ENCODE measurements around the gene SETBP1.

SETBP1 gene

GRCh38 chr18:44937960-44938719 lies 257.5 kb downstream of the SETBP1 start:
- H2BK5ac ChIP-seq (ENCODE audit: low read length): peak overlapping the region; percentile 29
- no peak overlapping the region for H3K18ac ChIP-seq (ENCODE audit: low read length)
- no peaks in the 10 kb centered on the region for H3K79me2 ChIP-seq (ENCODE audit: control insufficient read depth, insufficient read depth, low read length)
- peak overlapping the region; percentile 41 for H4K5ac ChIP-seq (ENCODE audit: low read length)
- peak overlapping the region; percentile 39 for H3K27ac ChIP-seq (ENCODE audit: low read depth, low read length)
- H3K79me1 ChIP-seq (ENCODE audit: low read length): no peaks in the 10 kb centered on the region
- DNase-seq: peak; percentile 74
- H3K36me3 ChIP-seq (ENCODE audit: control insufficient read depth, insufficient read depth, low read length): no peaks in the 10 kb centered on the region
- no peak overlapping the region for H3K4ac ChIP-seq (ENCODE audit: low read depth, low read length)
- no peak overlapping the region for H2BK120ac ChIP-seq (ENCODE audit: low read depth, low read length)
- H3K27me3 ChIP-seq (ENCODE audit: insufficient read depth, low read length, poor library complexity): no peaks in the 10 kb centered on the region
- H2BK15ac ChIP-seq (replicated peaks; ENCODE audit: low read depth): no peak overlapping the region
- peaks cover 3% of the 10 kb centered on the region for H3K4me1 ChIP-seq (ENCODE audit: control insufficient read depth, low read depth, low read length)
- no peak overlapping the region for H3K23ac ChIP-seq (ENCODE audit: low read length)
- H3K4me2 ChIP-seq (ENCODE audit: low read length): no peak overlapping the region
- H2AK5ac ChIP-seq (ENCODE audit: low read length): no peak overlapping the region
- WGBS (ENCODE audit: extremely low coverage, insufficient coverage, low lambda C conversion rate): no CpG with 5 or more reads among the region's 12 CpGs
- H3K56ac ChIP-seq (ENCODE audit: low read length): peak overlapping the region; percentile 42
- no peak overlapping the region for H3K4me3 ChIP-seq (ENCODE audit: low read length)
- H3K9ac ChIP-seq (ENCODE audit: low read length): no peak overlapping the region
- H4K8ac ChIP-seq (ENCODE audit: low read depth, low read length): no peak overlapping the region

GRCh38 chr18:44938720-44939665 lies 258.3 kb downstream of the SETBP1 start:
- H3K79me1 ChIP-seq (ENCODE audit: low read length): no peaks in the 10 kb centered on the region
- H3K4me3 ChIP-seq (ENCODE audit: low read length): no peak overlapping the region
- peak overlapping the region; percentile 42 for H3K4ac ChIP-seq (ENCODE audit: low read depth, low read length)
- peak overlapping the region; percentile 61 for H2BK5ac ChIP-seq (ENCODE audit: low read length)
- no peaks in the 10 kb centered on the region for H3K79me2 ChIP-seq (ENCODE audit: control insufficient read depth, insufficient read depth, low read length)
- peak overlapping the region; percentile 28 for H3K56ac ChIP-seq (ENCODE audit: low read length)
- H3K4me2 ChIP-seq (ENCODE audit: low read length): no peak overlapping the region
- H4K5ac ChIP-seq (ENCODE audit: low read length): peak overlapping the region; percentile 41
- H3K27me3 ChIP-seq (ENCODE audit: insufficient read depth, low read length, poor library complexity): no peaks in the 10 kb centered on the region
- H2BK15ac ChIP-seq (replicated peaks; ENCODE audit: low read depth): peak overlapping the region; percentile 39
- H3K18ac ChIP-seq (ENCODE audit: low read length): no peak overlapping the region
- peaks cover 3% of the 10 kb centered on the region for H3K4me1 ChIP-seq (ENCODE audit: control insufficient read depth, low read depth, low read length)
- peak overlapping the region; percentile 54 for H3K27ac ChIP-seq (ENCODE audit: low read depth, low read length)
- no peak overlapping the region for H3K23ac ChIP-seq (ENCODE audit: low read length)
- H3K36me3 ChIP-seq (ENCODE audit: control insufficient read depth, insufficient read depth, low read length): no peaks in the 10 kb centered on the region
- no peak overlapping the region for H3K9ac ChIP-seq (ENCODE audit: low read length)
- H4K8ac ChIP-seq (ENCODE audit: low read depth, low read length): no peak overlapping the region
- H2AK5ac ChIP-seq (ENCODE audit: low read length): peak overlapping the region; percentile 6
- DNase-seq: peak; percentile 92
- no CpG with 5 or more reads among the region's 5 CpGs for WGBS (ENCODE audit: extremely low coverage, insufficient coverage, low lambda C conversion rate)
- peak overlapping the region; percentile 85 for H2BK120ac ChIP-seq (ENCODE audit: low read depth, low read length)

GRCh38 chr18:44941516-44941915 lies 260.8 kb downstream of the SETBP1 start:
- Histone ChIP-seq H2AK5ac (ENCODE audit: low read length) (no peak overlapping the region), H2BK120ac (ENCODE audit: low read depth, low read length) (no peak overlapping the region), H3K36me3 (ENCODE audit: control insufficient read depth, insufficient read depth, low read length) (no peaks in the 10 kb centered on the region), H4K8ac (ENCODE audit: low read depth, low read length) (no peak overlapping the region), H3K79me2 (ENCODE audit: control insufficient read depth, insufficient read depth, low read length) (no peaks in the 10 kb centered on the region), H3K4me3 (ENCODE audit: low read length) (no peak overlapping the region), H3K9ac (ENCODE audit: low read length) (no peak overlapping the region), H3K4ac (ENCODE audit: low read depth, low read length) (no peak overlapping the region), H3K79me1 (ENCODE audit: low read length) (no peaks in the 10 kb centered on the region), H3K56ac (ENCODE audit: low read length) (no peak overlapping the region), H2BK5ac (ENCODE audit: low read length) (no peak overlapping the region), H3K4me2 (ENCODE audit: low read length) (no peak overlapping the region), H2BK15ac (replicated peaks; ENCODE audit: low read depth) (no peak overlapping the region), H3K23ac (ENCODE audit: low read length) (no peak overlapping the region), H3K27ac (ENCODE audit: low read depth, low read length) (no peak overlapping the region), H3K4me1 (ENCODE audit: control insufficient read depth, low read depth, low read length) (peaks cover 5% of the 10 kb centered on the region), H4K5ac (ENCODE audit: low read length) (no peak overlapping the region), H3K27me3 (ENCODE audit: insufficient read depth, low read length, poor library complexity) (no peaks in the 10 kb centered on the region), H3K18ac (ENCODE audit: low read length) (no peak overlapping the region)
- no CpG with 5 or more reads among the region's 3 CpGs for WGBS (ENCODE audit: extremely low coverage, insufficient coverage, low lambda C conversion rate)
- DNase-seq: no peak

- Histone ChIP-seq H2BK15ac (replicated peaks; ENCODE audit: low read depth) (peak overlapping the region; percentile 86), H3K56ac (ENCODE audit: low read length) (no peak overlapping the region), H3K36me3 (ENCODE audit: control insufficient read depth, insufficient read depth, low read length) (no peaks in the 10 kb centered on the region), H3K18ac (ENCODE audit: low read length) (peak overlapping the region; percentile 91), H3K79me2 (ENCODE audit: control insufficient read depth, insufficient read depth, low read length) (no peaks in the 10 kb centered on the region), H3K4me3 (ENCODE audit: low read length) (no peak overlapping the region), H3K23ac (ENCODE audit: low read length) (no peak overlapping the region), H3K27me3 (ENCODE audit: insufficient read depth, low read length, poor library complexity) (no peaks in the 10 kb centered on the region), H2AK5ac (ENCODE audit: low read length) (no peak overlapping the region), H3K79me1 (ENCODE audit: low read length) (no peaks in the 10 kb centered on the region), H3K4ac (ENCODE audit: low read depth, low read length) (no peak overlapping the region), H3K4me1 (ENCODE audit: control insufficient read depth, low read depth, low read length) (peaks cover 5% of the 10 kb centered on the region), H2BK5ac (ENCODE audit: low read length) (no peak overlapping the region), H4K8ac (ENCODE audit: low read depth, low read length) (no peak overlapping the region), H3K27ac (ENCODE audit: low read depth, low read length) (no peak overlapping the region), H2BK120ac (ENCODE audit: low read depth, low read length) (no peak overlapping the region), H3K9ac (ENCODE audit: low read length) (no peak overlapping the region), H4K5ac (ENCODE audit: low read length) (no peak overlapping the region), H3K4me2 (ENCODE audit: low read length) (no peak overlapping the region)
- WGBS (ENCODE audit: extremely low coverage, insufficient coverage, low lambda C conversion rate): no CpG with 5 or more reads among the region's 2 CpGs
- no peak for DNase-seq
These were observed 261.4 kb downstream of the SETBP1 start for GRCh38 chr18:44942073-44942472.

- WGBS (ENCODE audit: extremely low coverage, insufficient coverage, low lambda C conversion rate): no CpG with 5 or more reads among the region's 2 CpGs
These were observed 262.7 kb downstream of the SETBP1 start for GRCh38 chr18:44943311-44943881.

More at GRCh38 chr18:44943311-44943881, 262.7 kb downstream of the SETBP1 start:
- peak; percentile 91 for DNase-seq
- Histone ChIP-seq H3K27me3 (ENCODE audit: insufficient read depth, low read length, poor library complexity) (no peaks in the 10 kb centered on the region), H3K9ac (ENCODE audit: low read length) (no peak overlapping the region), H3K18ac (ENCODE audit: low read length) (no peak overlapping the region), H2AK5ac (ENCODE audit: low read length) (no peak overlapping the region), H3K27ac (ENCODE audit: low read depth, low read length) (peak overlapping the region; percentile 55), H3K23ac (ENCODE audit: low read length) (no peak overlapping the region), H4K5ac (ENCODE audit: low read length) (no peak overlapping the region), H2BK15ac (replicated peaks; ENCODE audit: low read depth) (no peak overlapping the region), H3K79me2 (ENCODE audit: control insufficient read depth, insufficient read depth, low read length) (no peaks in the 10 kb centered on the region), H3K56ac (ENCODE audit: low read length) (peak overlapping the region; percentile 11), H3K4ac (ENCODE audit: low read depth, low read length) (no peak overlapping the region), H2BK5ac (ENCODE audit: low read length) (no peak overlapping the region), H2BK120ac (ENCODE audit: low read depth, low read length) (no peak overlapping the region), H3K36me3 (ENCODE audit: control insufficient read depth, insufficient read depth, low read length) (no peaks in the 10 kb centered on the region), H3K4me2 (ENCODE audit: low read length) (no peak overlapping the region), H3K4me1 (ENCODE audit: control insufficient read depth, low read depth, low read length) (peaks cover 5% of the 10 kb centered on the region), H3K4me3 (ENCODE audit: low read length) (no peak overlapping the region), H3K79me1 (ENCODE audit: low read length) (no peaks in the 10 kb centered on the region), H4K8ac (ENCODE audit: low read depth, low read length) (no peak overlapping the region)

Data from mesendoderm (in vitro differentiated cells).